ENCODE measurements around the gene FAM187B.

FAM187B gene

DNA sequence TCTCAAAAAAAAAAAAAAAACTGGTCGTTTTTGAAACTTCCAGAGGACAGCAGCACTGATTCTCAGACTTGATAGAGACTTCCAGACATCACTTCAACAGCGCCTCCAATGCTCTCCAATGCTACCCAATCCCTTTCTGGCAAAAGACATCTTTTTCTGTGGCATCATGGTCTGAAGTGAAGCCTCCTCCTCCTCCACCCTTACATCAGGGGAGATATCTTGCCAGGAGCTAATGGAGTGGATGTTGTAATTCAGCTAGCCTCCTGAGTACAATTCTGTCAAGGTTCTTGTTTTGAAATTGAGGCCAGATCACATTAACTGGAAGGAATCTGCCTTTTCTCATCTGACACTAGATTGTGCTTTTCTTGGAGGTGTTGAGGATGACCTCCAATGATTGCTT, 49.8 kb downstream of the FAM187B start:
- DNase-seq (ENCODE audit: low spot score): no peak

DNA sequence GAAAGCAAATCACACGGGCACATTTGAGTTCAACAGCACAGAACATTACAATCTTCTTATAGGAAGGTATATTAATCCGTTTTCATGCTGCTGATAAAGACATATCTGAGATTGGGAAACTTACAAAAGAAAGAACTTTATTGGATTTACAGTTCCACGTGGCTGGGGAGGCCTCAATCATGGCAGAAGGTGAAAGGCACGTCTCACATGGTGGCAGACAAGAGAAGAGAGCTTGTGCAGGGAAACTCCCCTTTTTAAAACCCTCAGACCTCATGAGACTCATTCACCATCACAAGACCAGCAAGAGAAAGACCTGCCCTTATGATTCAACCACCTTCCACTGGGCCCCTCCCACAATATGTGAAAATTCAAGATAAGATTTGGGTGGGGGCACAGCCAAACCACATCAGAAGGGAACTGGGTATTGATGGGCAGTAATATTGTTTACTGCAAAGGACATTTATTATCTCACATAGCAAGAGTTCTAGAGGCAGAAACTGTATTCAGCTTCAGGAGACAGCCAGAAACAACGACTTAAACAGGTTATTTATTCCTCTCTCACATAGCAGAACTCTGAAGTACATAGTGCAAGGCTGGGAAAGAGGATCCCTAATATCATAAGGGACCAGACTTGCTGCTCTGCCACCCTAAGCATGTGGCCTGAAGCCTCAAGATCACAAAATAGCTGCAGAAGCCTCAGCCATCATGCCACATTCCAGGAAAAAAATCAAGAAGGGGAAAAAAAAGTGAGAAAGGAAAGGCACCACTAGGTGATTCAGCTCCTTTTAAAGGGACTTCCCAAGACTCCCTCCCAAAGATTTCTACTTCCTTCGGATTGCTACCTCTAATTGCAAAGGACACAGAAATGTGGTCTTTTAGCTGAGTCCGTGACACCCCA, 50.9 kb downstream of the FAM187B start:
- DNase-seq (ENCODE audit: low spot score): no peak

DNA sequence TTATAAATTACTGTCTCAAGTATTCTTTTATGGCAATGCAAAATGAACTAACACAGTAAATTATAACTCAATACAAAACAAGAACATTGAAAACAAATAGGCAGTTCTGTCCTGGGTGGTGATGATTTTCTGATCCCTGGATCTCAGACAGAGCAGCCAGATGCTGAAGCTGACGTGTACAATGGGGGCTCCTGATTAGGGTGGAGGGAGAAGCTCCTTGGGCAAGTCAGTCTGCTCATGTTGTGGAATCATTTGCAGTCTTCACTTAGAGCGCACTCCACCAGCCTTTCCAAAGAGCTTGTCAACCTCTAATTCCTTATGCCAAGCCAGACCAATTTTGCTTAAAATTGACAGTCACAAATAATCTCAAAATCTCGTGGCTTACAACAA, 52.4 kb downstream of the FAM187B start:
- DNase-seq (ENCODE audit: low spot score): no peak
